CD4-positive, alpha-beta T cell treated with Interferon alpha-2 for 1 hour (primary cell): ENCODE measurements around the gene SIK3.

Experiments
- DNase-seq, 2 donors: peaks; one replicate each; pipeline ENCODE4 v3.0.0-alpha.2; 2020 to 2022

Gene SIK3

GRCh38 chr11:116860303-116860702 lies 237.9 kb downstream of the SIK3 start:
- DNase-seq: no peak

- DNase-seq: no peak
Measured at GRCh38 chr11:116859175-116859574, 239.1 kb downstream of the SIK3 start.

- no peak for DNase-seq
Measured at GRCh38 chr11:116857936-116858335, 240.3 kb downstream of the SIK3 start.

GRCh38 chr11:116857316-116857715 lies 240.9 kb downstream of the SIK3 start:
- no peak for DNase-seq

- DNase-seq: no peak
Measured at GRCh38 chr11:116856423-116856822, 241.8 kb downstream of the SIK3 start.

- peak in 1 of 2 donors; percentile 14 for DNase-seq
Measured at GRCh38 chr11:116855413-116855812, 242.8 kb downstream of the SIK3 start.

GRCh38 chr11:116853461-116854073 lies 244.7 kb downstream of the SIK3 start:
- DNase-seq: peak; percentile 59 to 82

GRCh38 chr11:116852261-116853031 lies 245.8 kb downstream of the SIK3 start:
- peak in 1 of 2 donors; percentile 21 for DNase-seq

- peak; percentile 37 to 67 for DNase-seq
Measured at GRCh38 chr11:116851626-116852025, 246.6 kb downstream of the SIK3 start.

GRCh38 chr11:116849486-116849885 lies 248.7 kb downstream of the SIK3 start:
- DNase-seq: no peak

GRCh38 chr11:116849060-116849459 lies 249.2 kb downstream of the SIK3 start:
- DNase-seq: no peak

GRCh38 chr11:116847612-116848011 lies 250.6 kb downstream of the SIK3 start:
- no peak for DNase-seq

- no peak for DNase-seq
Measured at GRCh38 chr11:116844722-116845121, 253.5 kb downstream of the SIK3 start.

GRCh38 chr11:116843661-116844060 lies 254.6 kb downstream of the SIK3 start:
- DNase-seq: no peak

- no peak for DNase-seq
Measured at GRCh38 chr11:116842909-116843308, 255.3 kb downstream of the SIK3 start.

GRCh38 chr11:116842117-116842516 lies 256.1 kb downstream of the SIK3 start:
- no peak for DNase-seq

GRCh38 chr11:116840746-116841296 lies 257.4 kb downstream of the SIK3 start:
- DNase-seq: no peak

- DNase-seq: peak in 1 of 2 donors; percentile 9
Measured at GRCh38 chr11:116840224-116840745, 257.9 kb downstream of the SIK3 start.

- no peak for DNase-seq
Measured at GRCh38 chr11:116838321-116839084, 259.7 kb downstream of the SIK3 start.

- DNase-seq: no peak
Measured at GRCh38 chr11:116837231-116838091, 260.8 kb downstream of the SIK3 start, which contains the start of gene APOA1. Gene APOA1 (minus strand): TSS chr11:116837622. CDS start chr11:116837387, 235 bp downstream.

GRCh38 chr11:116836632-116836991 lies 261.6 kb downstream of the SIK3 start:
- no peak for DNase-seq
